Endothelial cell of umbilical vein (primary cell): ENCODE results near the gene P2RY13. TPM values are rescaled to one million over a fixed set of nuclear protein-coding genes. Genes with fewer than 3 reads are reported as not detected.
A peak's percentile ranks its signal among the peaks of the same experiment; 100 is the strongest.

Source experiments
- BruUV-seq: library from RNA; stranded (reverse); fragments of 400-500 nt; replicated peaks from 2 replicates; lab custom pipeline; 2021; lab: Mats Ljungman, UMichigan
- CTCF ChIA-PET: fragments of 300-600, 350-600 bp; sonication (Branson Sonifier 250); formaldehyde crosslinking; loops from one replicate; lab custom pipeline; 2021; ENCODE audit warnings: antibody characterized with exemption, inconsistent platforms; lab: Charles Lee
- POLR2A ChIA-PET: fragments of 300-600, 350-600 bp; sonication (Branson Sonifier 250); formaldehyde crosslinking; loops from one replicate; lab custom pipeline; 2021; ENCODE audit warnings: antibody characterized with exemption, inconsistent platforms; lab: Charles Lee
- DNase-seq: peaks from one replicate; pipeline ENCODE4 v3.0.0-alpha.2; 2011; ENCODE audit warnings: low read depth, low spot score
- FAIRE-seq: peaks from 2 replicates; lab custom pipeline; 2011; peaks lifted over from hg19 to GRCh38; lab: Jason Lieb, UNC
- H2AFZ ChIP-seq: 2 replicates; pipeline ENCODE4 v1.6.0; 2012; ENCODE audit warnings: low read depth, low read length, control low read depth, inconsistent platforms
- H3K27ac ChIP-seq: 2 replicates; pipeline ENCODE4 v1.5.1; 2011; ENCODE audit warnings: low read depth, mild to moderate bottlenecking, control low read depth, low read length, moderate library complexity; ENCODE audit not compliant: insufficient read depth
- H3K27me3 ChIP-seq, 2 experiments: 2 replicates each; pipeline versions ENCODE4 v1.6.0 to v1.6.1; 2011; ENCODE audit warnings: low read length in 2 of 2, mixed read lengths in 1 of 2; ENCODE audit not compliant: control insufficient read depth in 2 of 2, insufficient read depth in 2 of 2
- H3K36me3 ChIP-seq, 2 experiments: 2 replicates in 1 of 2; 3 replicates in 1 of 2; pipeline ENCODE4 v1.5.1; 2011; ENCODE audit warnings: low read length in 2 of 2, mild to moderate bottlenecking in 1 of 2, moderate library complexity in 1 of 2; ENCODE audit not compliant: control insufficient read depth in 2 of 2, insufficient read depth in 2 of 2; ENCODE audit errors: extremely low read depth in 1 of 2
- H3K4me1 ChIP-seq: 3 replicates; pipeline ENCODE4 v1.5.1; 2011; ENCODE audit warnings: mild to moderate bottlenecking, low read length; ENCODE audit not compliant: control insufficient read depth, insufficient read depth; ENCODE audit errors: extremely low read depth
- H3K4me2 ChIP-seq: 2 replicates; pipeline ENCODE4 v1.6.1; 2011; ENCODE audit warnings: low read length, control low read depth, mixed read lengths; ENCODE audit not compliant: insufficient read depth
- H3K4me3 ChIP-seq, 3 experiments: fragments of 200-600 bp in 1 of 3; sonication (generic), shearing (Covaris generic) in 1 of 3; replicated peaks in 1 of 3; 2 replicates each; pipeline ENCODE4 v1.5.1; 2011 to 2016; ENCODE audit warnings: control low read depth in 3 of 3, low read length in 3 of 3, mild to moderate bottlenecking in 2 of 3, inconsistent platforms in 1 of 3, low read depth in 1 of 3, moderate library complexity in 1 of 3; ENCODE audit not compliant: insufficient read depth in 1 of 3
- H3K79me2 ChIP-seq: 2 replicates; pipeline ENCODE4 v1.6.0; 2012; ENCODE audit warnings: low read length, inconsistent platforms; ENCODE audit not compliant: control insufficient read depth, insufficient read depth
- H3K9ac ChIP-seq: replicated peaks from 2 replicates; pipeline ENCODE3; 2011; ENCODE audit warnings: low read length, control low read depth; ENCODE audit not compliant: insufficient read depth; ENCODE audit errors: extremely low read depth
- H3K9me1 ChIP-seq: replicated peaks from 3 replicates; pipeline ENCODE4 v1.6.0; 2011; ENCODE audit warnings: mild to moderate bottlenecking, low read length; ENCODE audit not compliant: control insufficient read depth, insufficient read depth; ENCODE audit errors: extremely low read depth
- H3K9me3 ChIP-seq: replicated peaks from 2 replicates; pipeline ENCODE4 v1.5.1; 2012; ENCODE audit warnings: low read length, inconsistent platforms; ENCODE audit not compliant: control insufficient read depth, insufficient read depth
- H4K20me1 ChIP-seq: replicated peaks from 2 replicates; pipeline ENCODE3; 2011; ENCODE audit warnings: mild to moderate bottlenecking, low read length; ENCODE audit not compliant: control insufficient read depth, insufficient read depth; ENCODE audit errors: extremely low read depth
- EZH2 ChIP-seq: IDR thresholded peaks from 2 replicates; pipeline ENCODE4 v1.6.1; 2012; ENCODE audit warnings: borderline replicate concordance, low read depth, mild to moderate bottlenecking, moderate library complexity, low read length, inconsistent platforms; ENCODE audit not compliant: severe bottlenecking
- FOS ChIP-seq: IDR thresholded peaks from 2 replicates; pipeline ENCODE4 v1.6.1; 2011; ENCODE audit warnings: mild to moderate bottlenecking, low read length, moderate library complexity, borderline replicate concordance; ENCODE audit not compliant: insufficient read depth
- GATA2 ChIP-seq: IDR thresholded peaks from 2 replicates; pipeline ENCODE4 v1.7.0; 2011; ENCODE audit warnings: low read depth, mild to moderate bottlenecking, moderate library complexity, mixed read lengths, low read length; ENCODE audit not compliant: insufficient read length, insufficient read depth
- JUN ChIP-seq: IDR thresholded peaks from 2 replicates; pipeline ENCODE4 v1.6.1; 2011; ENCODE audit warnings: borderline replicate concordance, low read depth; ENCODE audit not compliant: insufficient read length, insufficient read depth
- MYC ChIP-seq: IDR thresholded peaks from one replicate; pipeline ENCODE4 v1.6.1; 2011; ENCODE audit warnings: mild to moderate bottlenecking, low read depth, low read length
- POLR2AphosphoS5 ChIP-seq: IDR thresholded peaks from 2 replicates; pipeline ENCODE4 v1.6.1; 2012; ENCODE audit warnings: low read depth, mild to moderate bottlenecking, control low read depth, low read length, moderate library complexity; ENCODE audit not compliant: insufficient read depth
- dilution Hi-C: fragments of 300-500 bp; cut with MboI; formaldehyde crosslinking; loops from one replicate; pipeline ENCODE4 v1.15.0; 2019; ENCODE audit warnings: low sequenced_read_pairs; ENCODE audit not compliant: extremely low pct_ligation_motif_present
- intact Hi-C: fragments of 100-400 bp; cut with micrococcal nuclease; formaldehyde crosslinking; loops from one replicate; pipeline ENCODE4 v1.10.0; 2022
- polyA plus RNA-seq, 4 experiments: library from polyadenylated mRNA; depleted of rRNA in 3 of 4; stranded (reverse) in 3 of 4; unstranded in 1 of 4; fragments of >200 nt; gene quantifications; 2 replicates each; pipeline versions ENCODE4 v1.2.1 to v1.2.3, GENCODE V29; 2011 to 2012; ENCODE audit warnings: missing spikeins in 1 of 4
- total RNA-seq: library from RNA; stranded (reverse); gene quantifications from 2 replicates; pipeline ENCODE4 v1.2.3, GENCODE V29; 2021
- TF ChIP-seq, protein P1 (sequence below), 2 donors: IDR thresholded peaks; 1 replicate in 1 of 2; 2 replicates in 1 of 2; pipeline ENCODE4 v1.5.1; 2011; ENCODE audit warnings: low read length in 2 of 2, mild to moderate bottlenecking in 2 of 2, moderate library complexity in 2 of 2, control low read depth in 1 of 2, inconsistent platforms in 1 of 2, low read depth in 1 of 2; ENCODE audit not compliant: insufficient read depth in 1 of 2; ENCODE audit errors: extremely low read depth in 1 of 2

The P2RY13 gene
- total and polyA plus RNA-seq, 2 donors (not counting 3 experiments of a cell fraction or from before 2014, with no cell fraction given), result not detected

DNA sequence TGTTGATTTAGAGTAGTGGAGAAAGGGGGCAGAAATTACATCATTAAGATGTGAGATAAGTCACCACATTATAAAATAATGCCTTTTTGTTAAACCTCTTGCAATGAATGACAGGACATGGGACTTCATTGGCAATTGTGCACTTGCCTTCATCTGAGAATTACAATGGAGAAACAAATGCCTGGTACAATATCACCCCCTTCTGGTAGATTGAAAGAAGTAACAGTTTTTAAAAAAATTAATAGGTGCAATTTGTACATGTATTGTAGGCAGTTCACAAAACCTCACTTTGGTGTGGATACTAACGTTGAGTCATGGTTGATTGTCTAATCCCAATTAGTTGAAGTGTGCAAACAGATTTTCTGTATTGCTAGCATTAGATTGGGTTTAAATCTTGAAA, 46.4 kb downstream of the P2RY13 start:
- ChIA-PET CTCF (interaction anchor here (0.5 to 10.8 kb wide), 5 partner anchors 10 to 126 kb away, joined by 3 to 98 read pairs (median 5); no protein-coding TSS in a partner anchor), POLR2A (no interaction called here)
- intact Hi-C loops, result loop anchor here (1.0 to 5.0 kb wide), 5 partner anchors 56 to 635 kb away; no protein-coding TSS in a partner anchor
- Histone ChIP-seq H3K79me2 (no peaks in the 10 kb centered on the region), H2AFZ (no peak overlapping the region), H3K9me3 (no peaks in the 10 kb centered on the region), H3K4me3 (no peak overlapping the region), H3K27ac (no peak overlapping the region), H3K4me1 (no peaks in the 10 kb centered on the region), H3K9me1 (no peaks in the 10 kb centered on the region), H3K9ac (no peak overlapping the region), H3K36me3 (no peaks in the 10 kb centered on the region), H3K27me3 (peaks cover 0 to 6% of the 10 kb centered on the region in 2 experiments), H3K4me2 (no peak overlapping the region), H4K20me1 (no peaks in the 10 kb centered on the region)
- DNase-seq (peak; percentile 58), FAIRE-seq (peak; percentile 67)
- dilution Hi-C loops, result no loop called here
- no TSS peak for BruUV-seq
- TF ChIP-seq MYC, result no peak
- TF ChIP-seq, protein P1, sequence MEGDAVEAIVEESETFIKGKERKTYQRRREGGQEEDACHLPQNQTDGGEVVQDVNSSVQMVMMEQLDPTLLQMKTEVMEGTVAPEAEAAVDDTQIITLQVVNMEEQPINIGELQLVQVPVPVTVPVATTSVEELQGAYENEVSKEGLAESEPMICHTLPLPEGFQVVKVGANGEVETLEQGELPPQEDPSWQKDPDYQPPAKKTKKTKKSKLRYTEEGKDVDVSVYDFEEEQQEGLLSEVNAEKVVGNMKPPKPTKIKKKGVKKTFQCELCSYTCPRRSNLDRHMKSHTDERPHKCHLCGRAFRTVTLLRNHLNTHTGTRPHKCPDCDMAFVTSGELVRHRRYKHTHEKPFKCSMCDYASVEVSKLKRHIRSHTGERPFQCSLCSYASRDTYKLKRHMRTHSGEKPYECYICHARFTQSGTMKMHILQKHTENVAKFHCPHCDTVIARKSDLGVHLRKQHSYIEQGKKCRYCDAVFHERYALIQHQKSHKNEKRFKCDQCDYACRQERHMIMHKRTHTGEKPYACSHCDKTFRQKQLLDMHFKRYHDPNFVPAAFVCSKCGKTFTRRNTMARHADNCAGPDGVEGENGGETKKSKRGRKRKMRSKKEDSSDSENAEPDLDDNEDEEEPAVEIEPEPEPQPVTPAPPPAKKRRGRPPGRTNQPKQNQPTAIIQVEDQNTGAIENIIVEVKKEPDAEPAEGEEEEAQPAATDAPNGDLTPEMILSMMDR (IDR thresholded peaks at IDR 0.05; ENCODE audit: extremely low read depth in 1 of 2, insufficient read depth in 1 of 2, low read depth in 1 of 2, low read length in 2 of 2), result peak; percentile 30 to 42

- intact Hi-C loops (loop anchor here (5.0 kb wide), 2 partner anchors 494 to 556 kb away; no protein-coding TSS in a partner anchor), dilution Hi-C loops (no loop called here)
- no peaks in the 10 kb centered on the region for H3K36me3 ChIP-seq
- H3K27me3 ChIP-seq, result peaks cover 0 to 6% of the 10 kb centered on the region in 2 experiments
- no peak overlapping the region for H3K9ac ChIP-seq
- CTCF ChIA-PET, result interaction anchor here (1.3 to 10.8 kb wide), 3 partner anchors 55 to 125 kb away, joined by 5 to 98 read pairs (median 75); no protein-coding TSS in a partner anchor
- no peaks in the 10 kb centered on the region for H3K79me2 ChIP-seq
- DNase-seq, result no peak
- H4K20me1 ChIP-seq, result no peaks in the 10 kb centered on the region
- H3K9me3 ChIP-seq, result no peaks in the 10 kb centered on the region
- H3K27ac ChIP-seq, result no peak overlapping the region
- POLR2A ChIA-PET, result no interaction called here
- TF ChIP-seq FOS (no peak), EZH2 (no peak), JUN (no peak), GATA2 (no peak), MYC (no peak), POLR2AphosphoS5 (no peak)
- TF ChIP-seq, protein P1 (IDR thresholded peaks at IDR 0.05; ENCODE audit: extremely low read depth in 1 of 2, insufficient read depth in 1 of 2, low read depth in 1 of 2, low read length in 2 of 2), result no peak
- H3K9me1 ChIP-seq, result no peaks in the 10 kb centered on the region
- H3K4me1 ChIP-seq, result no peaks in the 10 kb centered on the region
- no peak overlapping the region for H3K4me2 ChIP-seq
- no peak for FAIRE-seq
- no peak overlapping the region for H2AFZ ChIP-seq
- BruUV-seq, result no TSS peak
- no peak overlapping the region for H3K4me3 ChIP-seq
Observed at GRCh38 chr3:151281671-151282324, 47.6 kb downstream of the P2RY13 start.
